Lower leg skin (tissue), 3 donors: Measurements from ENCODE around the gene SLC52A3.

ENCODE experiments used
- POLR2A ChIP-seq, 2 donors: fragments of 450-650 bp; IDR thresholded peaks; one replicate each; pipeline ENCODE4 v1.6.1; 2016 to 2017; ENCODE audit warnings: antibody characterized with exemption in 2 of 2, mild to moderate bottlenecking in 1 of 2, moderate library complexity in 1 of 2
- TF ChIP-seq, protein P1 (sequence below), 3 donors: fragments of 450-650 bp; IDR thresholded peaks; one replicate each; pipeline ENCODE4 v1.5.1; 2016; ENCODE audit warnings: antibody characterized with exemption in 3 of 3, mild to moderate bottlenecking in 3 of 3, moderate library complexity in 2 of 3

DNA sequence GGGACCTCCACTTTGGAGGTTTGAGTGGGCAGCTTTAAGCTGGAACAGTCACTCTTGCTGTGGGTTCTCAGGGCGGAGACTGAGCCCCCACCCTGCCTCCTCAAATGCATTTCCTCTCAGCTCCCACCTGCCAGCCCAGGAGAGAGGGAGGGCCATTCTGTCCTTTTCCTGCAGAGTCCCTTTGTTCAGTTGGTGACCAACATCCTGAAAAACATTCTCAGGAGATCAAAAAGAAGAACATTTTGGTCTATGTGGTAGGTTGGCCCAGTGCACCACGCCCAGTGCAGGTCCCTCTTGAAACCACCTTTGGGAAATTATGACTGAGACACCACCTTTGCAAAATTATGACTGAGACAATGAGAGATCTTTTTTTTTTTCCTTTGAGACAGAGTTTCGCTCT is 13.4 kb downstream of the SLC52A3 start:
- no peak for TF ChIP-seq POLR2A (IDR thresholded peaks at IDR 0.05)
- TF ChIP-seq, protein P1, sequence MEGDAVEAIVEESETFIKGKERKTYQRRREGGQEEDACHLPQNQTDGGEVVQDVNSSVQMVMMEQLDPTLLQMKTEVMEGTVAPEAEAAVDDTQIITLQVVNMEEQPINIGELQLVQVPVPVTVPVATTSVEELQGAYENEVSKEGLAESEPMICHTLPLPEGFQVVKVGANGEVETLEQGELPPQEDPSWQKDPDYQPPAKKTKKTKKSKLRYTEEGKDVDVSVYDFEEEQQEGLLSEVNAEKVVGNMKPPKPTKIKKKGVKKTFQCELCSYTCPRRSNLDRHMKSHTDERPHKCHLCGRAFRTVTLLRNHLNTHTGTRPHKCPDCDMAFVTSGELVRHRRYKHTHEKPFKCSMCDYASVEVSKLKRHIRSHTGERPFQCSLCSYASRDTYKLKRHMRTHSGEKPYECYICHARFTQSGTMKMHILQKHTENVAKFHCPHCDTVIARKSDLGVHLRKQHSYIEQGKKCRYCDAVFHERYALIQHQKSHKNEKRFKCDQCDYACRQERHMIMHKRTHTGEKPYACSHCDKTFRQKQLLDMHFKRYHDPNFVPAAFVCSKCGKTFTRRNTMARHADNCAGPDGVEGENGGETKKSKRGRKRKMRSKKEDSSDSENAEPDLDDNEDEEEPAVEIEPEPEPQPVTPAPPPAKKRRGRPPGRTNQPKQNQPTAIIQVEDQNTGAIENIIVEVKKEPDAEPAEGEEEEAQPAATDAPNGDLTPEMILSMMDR (IDR thresholded peaks at IDR 0.05): no peak
